ENCODE results near the gene RPS6KA2. TPM values are rescaled to one million over a fixed set of nuclear protein-coding genes. Genes with fewer than 3 reads are reported as not detected.
A peak's percentile ranks its signal among the peaks of the same experiment; 100 is the strongest.

RPS6KA2 gene
- total and polyA plus RNA-seq, 2 experiments from 2014 or later, result 12.5 to 25.3 TPM

- TF ChIP-seq ZNF331 (CRISPR knock-in tag; IDR thresholded peaks at IDR 0.05; ENCODE audit: low read depth) (no peak), ZNF462 (CRISPR knock-in tag; IDR thresholded peaks at IDR 0.05) (no peak), EZH2 (IDR thresholded peaks at IDR 0.05; ENCODE audit: low read depth, unreplicated experiment) (no peak)
Measured at GRCh38 chr6:166486536-166486880, 140.5 kb downstream of the RPS6KA2 start (continued).

GRCh38 chr6:166485651-166486535 is 141.2 kb downstream of the RPS6KA2 start:
- no peak overlapping the region for H2AFZ ChIP-seq
- H3K4me3 ChIP-seq, result no peak overlapping the region
- TF ChIP-seq ZNF331 (CRISPR knock-in tag; IDR thresholded peaks at IDR 0.05; ENCODE audit: low read depth) (no peak), NANOG (IDR thresholded peaks at IDR 0.05; ENCODE audit: borderline replicate concordance) (no peak), CTCF (conservative IDR thresholded peaks at IDR 0.05; ENCODE audit: low read depth in 2 of 2) (peak; percentile 31 to 55), POLR2AphosphoS5 (IDR thresholded peaks at IDR 0.05; ENCODE audit: low read depth) (no peak)
- Mint-ChIP-seq H3K27ac (0 out of 2 replicates have a peak overlapping the region, but pooled peaks have one; percentile 15), H3K4me1 (peaks cover 23% of the 10 kb centered on the region), H3K27me3 (ENCODE audit: insufficient read depth, low read depth, poor library complexity) (peaks cover 15% of the 10 kb centered on the region), H3K36me3 (ENCODE audit: low read depth) (peaks cover 35% of the 10 kb centered on the region), H3K9me3 (no peaks in the 10 kb centered on the region), H3K4me3 (no peak overlapping the region)
- no peak overlapping the region for H3K27ac ChIP-seq (ENCODE audit: low read depth)
- no peaks in the 10 kb centered on the region for H3K27me3 ChIP-seq (ENCODE audit: insufficient read depth)
- no peak overlapping the region for H3K4me2 ChIP-seq
- DNase-seq (ENCODE audit: low spot score) (peak; percentile 18), ATAC-seq (no peak)
- no peaks in the 10 kb centered on the region for H3F3A ChIP-seq (replicated peaks; ENCODE audit: low read depth)
- peaks cover 11% of the 10 kb centered on the region for H3K4me1 ChIP-seq (ENCODE audit: insufficient read depth)
- H3K79me2 ChIP-seq (replicated peaks; ENCODE audit: insufficient read depth), result no peaks in the 10 kb centered on the region
- no peaks in the 10 kb centered on the region for H3K9me2 ChIP-seq (ENCODE audit: insufficient read depth)
- H3K36me3 ChIP-seq (ENCODE audit: insufficient read depth), result peaks cover 4% of the 10 kb centered on the region; the same call in 1 of the 2 replicates
- H4K20me1 ChIP-seq (replicated peaks; ENCODE audit: insufficient read depth), result no peaks in the 10 kb centered on the region
